ENCODE data around the gene GALK1. TPM values are rescaled to one million over a fixed set of nuclear protein-coding genes. Genes with fewer than 3 reads are reported as not detected.

The GALK1 gene
- total RNA-seq, 1 donor from 2014 or later, result 30.3 TPM

DNA sequence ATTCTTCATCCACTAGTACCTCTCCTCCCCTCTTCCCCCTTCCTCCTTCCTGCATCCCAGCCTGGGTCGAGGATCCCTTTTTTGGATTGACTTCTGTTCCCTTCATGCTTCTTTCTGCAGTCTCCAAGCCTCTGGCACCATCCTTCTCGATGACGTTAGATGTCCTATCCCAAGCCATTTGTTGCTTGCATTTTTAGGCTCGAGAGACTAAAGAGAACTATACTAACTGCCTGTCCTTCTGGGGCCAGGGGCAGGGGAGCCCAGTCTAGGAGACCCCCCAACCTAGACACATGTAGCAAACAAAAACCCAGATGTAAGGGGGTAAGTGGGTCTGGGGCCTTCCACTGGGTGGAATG lies 43.5 kb upstream of the GALK1 start:
- H3K4me1 Mint-ChIP-seq (ENCODE audit: unreplicated experiment), result peaks cover 16% of the 10 kb centered on the region
- no peak for TF ChIP-seq CTCF (IDR thresholded peaks at IDR 0.05)
- no peaks in the 10 kb centered on the region for H3K9me3 Mint-ChIP-seq (ENCODE audit: unreplicated experiment)
- no peak for DNase-seq (ENCODE audit: extremely low spot score, unreplicated experiment)
- H3K27me3 Mint-ChIP-seq (ENCODE audit: unreplicated experiment), result no peaks in the 10 kb centered on the region
- H3K27ac Mint-ChIP-seq (ENCODE audit: unreplicated experiment), result peak overlapping the region; percentile 70
- H3K36me3 Mint-ChIP-seq (ENCODE audit: unreplicated experiment), result peaks cover 5% of the 10 kb centered on the region
- H3K4me3 Mint-ChIP-seq (ENCODE audit: unreplicated experiment), result no peak overlapping the region

- Mint-ChIP-seq H3K27me3 (ENCODE audit: unreplicated experiment) (no peaks in the 10 kb centered on the region), H3K36me3 (ENCODE audit: unreplicated experiment) (peaks cover 4% of the 10 kb centered on the region), H3K9me3 (ENCODE audit: unreplicated experiment) (no peaks in the 10 kb centered on the region), H3K27ac (ENCODE audit: unreplicated experiment) (no peak overlapping the region), H3K4me3 (ENCODE audit: unreplicated experiment) (no peak overlapping the region), H3K4me1 (ENCODE audit: unreplicated experiment) (peaks cover 16% of the 10 kb centered on the region)
- no peak for TF ChIP-seq CTCF (IDR thresholded peaks at IDR 0.05)
- no peak for DNase-seq (ENCODE audit: extremely low spot score, unreplicated experiment)
Measured at GRCh38 chr17:75807861-75808260, 42.9 kb upstream of the GALK1 start.

- Mint-ChIP-seq H3K4me1 (ENCODE audit: unreplicated experiment) (peaks cover 16% of the 10 kb centered on the region), H3K27me3 (ENCODE audit: unreplicated experiment) (no peaks in the 10 kb centered on the region), H3K27ac (ENCODE audit: unreplicated experiment) (no peak overlapping the region), H3K36me3 (ENCODE audit: unreplicated experiment) (no peaks in the 10 kb centered on the region), H3K4me3 (ENCODE audit: unreplicated experiment) (no peak overlapping the region), H3K9me3 (ENCODE audit: unreplicated experiment) (no peaks in the 10 kb centered on the region)
- no peak for TF ChIP-seq CTCF (IDR thresholded peaks at IDR 0.05)
- no peak for DNase-seq (ENCODE audit: extremely low spot score, unreplicated experiment)
Measured at GRCh38 chr17:75806822-75807500, 42.0 kb upstream of the GALK1 start.

DNA sequence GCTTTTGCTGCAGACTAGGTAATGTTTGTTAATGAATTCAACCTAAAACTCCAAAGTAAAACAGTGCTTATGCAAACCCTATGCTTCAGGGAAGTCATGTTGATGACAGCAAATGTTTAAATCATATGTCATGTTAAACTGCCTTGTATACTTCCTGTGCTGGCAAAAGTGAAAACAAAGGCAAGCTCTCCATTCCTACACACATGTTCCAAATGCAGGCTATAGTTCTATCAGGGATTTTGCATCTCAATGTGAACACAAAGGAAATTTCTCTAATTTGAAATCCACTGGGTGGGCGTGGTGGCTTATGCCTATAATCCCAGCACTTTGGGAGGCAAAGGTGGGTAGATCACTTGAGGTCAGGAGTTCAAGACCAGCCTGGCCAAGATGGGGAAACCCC lies 38.9 kb upstream of the GALK1 start:
- DNase-seq (ENCODE audit: extremely low spot score, unreplicated experiment), result no peak
- Mint-ChIP-seq H3K36me3 (ENCODE audit: unreplicated experiment) (peaks cover 7% of the 10 kb centered on the region), H3K9me3 (ENCODE audit: unreplicated experiment) (no peaks in the 10 kb centered on the region), H3K4me1 (ENCODE audit: unreplicated experiment) (peaks cover 9% of the 10 kb centered on the region), H3K27ac (ENCODE audit: unreplicated experiment) (no peak overlapping the region), H3K27me3 (ENCODE audit: unreplicated experiment) (no peaks in the 10 kb centered on the region), H3K4me3 (ENCODE audit: unreplicated experiment) (no peak overlapping the region)
- TF ChIP-seq CTCF (IDR thresholded peaks at IDR 0.05), result no peak

DNA sequence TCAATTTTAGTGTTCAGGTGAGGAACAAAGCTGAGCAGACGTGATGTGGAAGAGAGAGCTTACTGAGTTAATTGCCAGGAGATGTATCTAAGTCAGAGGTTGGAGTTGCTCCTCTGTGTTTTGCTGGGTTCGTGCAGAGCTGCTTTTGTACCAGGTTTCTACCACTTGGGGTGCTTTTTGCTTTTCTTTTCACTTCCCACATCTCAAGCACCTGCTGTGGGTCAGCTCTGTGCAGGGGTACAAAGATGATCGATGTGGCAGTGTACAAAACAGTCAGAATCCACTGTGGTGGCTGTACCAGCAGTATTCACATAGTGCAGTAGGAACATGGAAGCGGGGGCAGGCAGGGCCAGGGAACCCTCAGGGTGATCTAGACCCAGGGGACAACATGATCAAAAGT lies 34.4 kb upstream of the GALK1 start:
- Mint-ChIP-seq H3K4me1 (ENCODE audit: unreplicated experiment) (no peaks in the 10 kb centered on the region), H3K4me3 (ENCODE audit: unreplicated experiment) (no peak overlapping the region), H3K27ac (ENCODE audit: unreplicated experiment) (no peak overlapping the region), H3K36me3 (ENCODE audit: unreplicated experiment) (peaks cover 7% of the 10 kb centered on the region), H3K9me3 (ENCODE audit: unreplicated experiment) (no peaks in the 10 kb centered on the region), H3K27me3 (ENCODE audit: unreplicated experiment) (no peaks in the 10 kb centered on the region)
- TF ChIP-seq CTCF (IDR thresholded peaks at IDR 0.05), result no peak
- no peak for DNase-seq (ENCODE audit: extremely low spot score, unreplicated experiment)

Measured in osteocyte (in vitro differentiated cells).